Adrenal gland (tissue), 12 donors: Measurements from ENCODE around the gene SETDB2. TPM values are rescaled to one million over a fixed set of nuclear protein-coding genes. Genes with fewer than 3 reads are reported as not detected.
"Not testable (repeated sequence)": the region's sequence is repeated elsewhere in the genome, so short reads cannot be mapped to it uniquely, and the experiment has no call there.

Experiments
- DNase-seq, 7 donors: peaks; one replicate each; pipeline ENCODE4 v3.0.0-alpha.2; 2019 to 2020
- H3K27ac ChIP-seq, 5 donors: fragments of 200-600 bp; sonication (generic) in 4 of 5; 1 replicate in 3 of 5; 2 replicates in 2 of 5; pipeline versions ENCODE4 v1.5.1 to v1.8.0; 2016 to 2020; ENCODE audit warnings: mild to moderate bottlenecking in 1 of 5
- H3K27me3 ChIP-seq: fragments of 200-600 bp; 2 replicates; pipeline ENCODE4 v1.8.0; 2021
- H3K36me3 ChIP-seq, 2 donors: fragments of 200-600 bp; replicated peaks in 1 of 2; 1 replicate in 1 of 2; 2 replicates in 1 of 2; pipeline versions ENCODE4 v1.5.1 to v1.8.0; 2018 to 2022
- H3K4me1 ChIP-seq, 2 donors: fragments of 200-600 bp; replicated peaks in 1 of 2; 1 replicate in 1 of 2; 2 replicates in 1 of 2; pipeline versions ENCODE4 v1.5.1 to v1.8.0; 2018 to 2021
- H3K4me3 ChIP-seq, 4 donors: fragments of 200-600 bp; sonication (generic) in 3 of 4; one replicate each; pipeline ENCODE4 v1.5.1; 2016 to 2018
- H3K9me3 ChIP-seq, 3 donors: fragments of 200-600 bp; sonication (generic) in 1 of 3; replicated peaks in 1 of 3; 1 replicate in 2 of 3; 2 replicates in 1 of 3; pipeline versions ENCODE4 v1.5.1 to v1.8.0; 2016 to 2021
- POLR2A ChIP-seq, 2 donors: fragments of 450-650 bp; IDR thresholded peaks; one replicate each; pipeline ENCODE4 v1.6.1; 2017; ENCODE audit warnings: antibody characterized with exemption in 2 of 2, mild to moderate bottlenecking in 2 of 2, moderate library complexity in 1 of 2
- WGBS, 4 donors: extraction: QIAGEN DNeasy Blood & Tissue Kit in 2 of 4; methylation state at CpG; one replicate each; pipeline versions ENCODE4 v1.1.5 to v1.1.7; 2013 to 2017; 5-methylcytosine and 5-hydroxymethylcytosine counted together
- intact Hi-C, 2 donors: fragments of 100-400 bp; cut with DNase I; formaldehyde crosslinking; loops; one replicate each; pipeline versions ENCODE4 v1.14.1 to v1.15.0; 2022 to 2023
- polyA plus RNA-seq, 3 donors: library from polyadenylated mRNA; stranded (reverse); fragments of 200-250 nt in 2 of 3; fragments of 350-450 nt in 1 of 3; fragmentation: Illumina TruSeq in 1 of 3; extraction: RNeasy Lipid Tissue Mini Kit (QIAGEN cat#74804) in 1 of 3; gene quantifications; one replicate each; pipeline ENCODE4 v1.2.3, GENCODE V29; 2013 to 2014
- total RNA-seq, 9 donors: library from RNA; depleted of rRNA in 4 of 9; stranded (reverse); fragments of >200 nt in 4 of 9; fragments of 120-200 nt in 1 of 9; fragmentation: NEBNext Ultra II Directional in 1 of 9; extraction: Animal tissue kit (Norgen Biotek cat#: 25700) in 1 of 9; gene quantifications; one replicate each; pipeline versions ENCODE4 v1.1.0 to v1.2.4, GENCODE V29; 2013 to 2023
- TF ChIP-seq, protein P1 (sequence below), 6 experiments: fragments of 450-650 bp in 4 of 6; fragments of 200-600 bp in 2 of 6; sonication (generic) in 1 of 6; IDR thresholded peaks; 1 replicate in 5 of 6; 2 replicates in 1 of 6; pipeline versions ENCODE4 v1.5.1 to v1.8.0; 2016 to 2021; ENCODE audit warnings: antibody characterized with exemption in 6 of 6, mild to moderate bottlenecking in 2 of 6, moderate library complexity in 1 of 6
- donor health status: healthy with polysubstance abuse.
- donor health status: Bipolar disorder and iron deficiency.
- donor health status: DM: yes; HTN: yes; CAD: no.
- donor health status: DM: no; HTN: no; CAD: no.
- donor health status: DM: no; HTN: no; CAD: no.
- donor health status: DM: yes; HTN: yes; CAD: no.

SETDB2 gene
- total and polyA plus RNA-seq, 12 donors, result 4.4 to 26.3 (median 13.5) TPM

DNA sequence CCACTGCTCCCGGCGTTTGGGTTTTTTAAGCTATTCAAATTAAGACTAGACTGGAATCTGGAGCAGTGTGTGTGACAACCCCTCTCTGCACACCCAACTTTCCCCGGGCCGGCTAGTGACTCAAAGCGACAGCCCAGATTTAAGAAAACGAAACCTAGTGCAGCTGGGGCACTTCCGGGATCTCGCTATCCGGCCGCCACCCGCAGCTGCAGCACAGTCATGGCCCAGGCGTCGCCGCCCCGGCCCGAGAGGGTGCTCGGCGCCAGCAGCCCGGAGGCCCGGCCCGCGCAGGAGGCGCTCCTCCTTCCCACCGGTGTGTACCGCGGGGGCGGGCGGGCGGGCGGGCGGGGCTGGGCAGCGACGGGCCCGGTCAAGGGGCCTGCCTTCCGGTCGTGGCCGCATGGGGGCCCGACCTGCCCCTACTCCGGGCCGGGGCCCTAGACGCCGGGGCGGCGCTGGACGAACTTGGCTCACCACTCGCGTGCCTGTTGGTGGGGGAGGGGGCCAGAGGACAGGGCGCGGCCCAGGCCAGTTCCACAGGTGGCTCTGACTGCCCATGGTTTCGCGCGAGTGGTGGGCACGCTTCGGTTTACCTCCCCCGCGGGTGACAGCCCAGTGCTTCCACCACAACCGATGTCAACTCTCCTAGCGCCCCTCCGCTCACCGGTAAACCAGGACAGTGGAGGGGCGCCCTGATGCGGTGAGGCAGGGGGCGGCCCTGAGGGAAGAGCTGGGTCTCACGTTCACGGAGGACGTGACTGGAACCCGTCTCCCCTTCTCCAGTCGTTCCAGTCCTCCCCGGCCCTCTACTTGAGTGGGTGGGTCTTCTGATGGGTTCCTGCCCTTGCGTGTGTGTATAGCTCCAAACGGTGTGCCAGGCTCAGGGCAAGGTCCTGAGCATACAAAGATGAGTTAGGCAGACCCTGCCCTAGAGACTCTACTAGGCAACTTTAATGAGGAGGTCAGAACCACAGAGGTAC is 52.0 kb downstream of the SETDB2 start, which contains the start of gene PHF11:
TSS of gene PHF11 (plus strand) at position 171 of the 980 bp plus-strand sequence. CDS start at position 220, 49 bp downstream.
- Histone ChIP-seq H3K27me3 (no peaks in the 10 kb centered on the region), H3K4me3 (peak within 1 kb of the TSS; percentile 60 to 92 (median 68)), H3K27ac (peak within 1 kb of the TSS; percentile 86 to 99 (median 95)), H3K4me1 (peaks cover 7 to 10% of the 10 kb centered on the region in 2 donors), H3K36me3 (no peaks in the 10 kb centered on the region), H3K9me3 (no peaks in the 10 kb centered on the region)
- TF ChIP-seq, protein P1, sequence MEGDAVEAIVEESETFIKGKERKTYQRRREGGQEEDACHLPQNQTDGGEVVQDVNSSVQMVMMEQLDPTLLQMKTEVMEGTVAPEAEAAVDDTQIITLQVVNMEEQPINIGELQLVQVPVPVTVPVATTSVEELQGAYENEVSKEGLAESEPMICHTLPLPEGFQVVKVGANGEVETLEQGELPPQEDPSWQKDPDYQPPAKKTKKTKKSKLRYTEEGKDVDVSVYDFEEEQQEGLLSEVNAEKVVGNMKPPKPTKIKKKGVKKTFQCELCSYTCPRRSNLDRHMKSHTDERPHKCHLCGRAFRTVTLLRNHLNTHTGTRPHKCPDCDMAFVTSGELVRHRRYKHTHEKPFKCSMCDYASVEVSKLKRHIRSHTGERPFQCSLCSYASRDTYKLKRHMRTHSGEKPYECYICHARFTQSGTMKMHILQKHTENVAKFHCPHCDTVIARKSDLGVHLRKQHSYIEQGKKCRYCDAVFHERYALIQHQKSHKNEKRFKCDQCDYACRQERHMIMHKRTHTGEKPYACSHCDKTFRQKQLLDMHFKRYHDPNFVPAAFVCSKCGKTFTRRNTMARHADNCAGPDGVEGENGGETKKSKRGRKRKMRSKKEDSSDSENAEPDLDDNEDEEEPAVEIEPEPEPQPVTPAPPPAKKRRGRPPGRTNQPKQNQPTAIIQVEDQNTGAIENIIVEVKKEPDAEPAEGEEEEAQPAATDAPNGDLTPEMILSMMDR (IDR thresholded peaks at IDR 0.05), result peak in 3 of 6 experiments; percentile 18 to 29 (median 29)
- TF ChIP-seq POLR2A (IDR thresholded peaks at IDR 0.05), result peak; percentile 43 to 85
- DNase-seq, result peak; percentile 79 to 92 (median 90)
- WGBS, 4 donors, result 2 to 6% (median 2%) methylated on average over 9 to 71 of the region's 71 CpGs
- intact Hi-C loops, result no loop called here

DNA sequence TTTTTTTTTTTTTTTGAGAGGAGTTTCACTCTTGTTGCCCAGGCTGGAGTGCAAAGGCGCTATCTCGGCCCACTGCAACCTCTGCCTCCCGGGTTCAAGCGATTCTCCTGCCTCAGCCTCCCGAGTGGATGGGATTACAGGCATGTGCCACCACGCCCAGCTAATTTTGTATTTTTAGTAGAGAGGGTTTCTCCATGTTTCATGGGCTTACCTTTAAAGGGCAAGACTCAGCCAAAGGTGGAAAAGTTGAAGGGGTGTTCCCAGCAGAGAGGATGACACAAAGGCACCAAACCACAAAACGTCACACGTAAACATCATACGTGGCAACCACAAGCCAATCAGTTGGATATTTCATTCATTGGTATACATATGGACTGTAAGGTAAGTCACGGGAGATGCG is 52.8 kb downstream of the SETDB2 start:
- H3K4me1 ChIP-seq, H3K9me3 ChIP-seq, DNase-seq, H3K36me3 ChIP-seq, H3K27me3 ChIP-seq, intact Hi-C loops: not testable (repeated sequence)
- WGBS, 4 donors, result 81 to 86% (median 83%) methylated on average over 11 of the region's 11 CpGs
- Histone ChIP-seq H3K27ac (peak overlapping the region in 2 of 5 donors; percentile 95), H3K4me3 (peak overlapping the region in 2 of 4 donors; percentile 63 to 92)

DNA sequence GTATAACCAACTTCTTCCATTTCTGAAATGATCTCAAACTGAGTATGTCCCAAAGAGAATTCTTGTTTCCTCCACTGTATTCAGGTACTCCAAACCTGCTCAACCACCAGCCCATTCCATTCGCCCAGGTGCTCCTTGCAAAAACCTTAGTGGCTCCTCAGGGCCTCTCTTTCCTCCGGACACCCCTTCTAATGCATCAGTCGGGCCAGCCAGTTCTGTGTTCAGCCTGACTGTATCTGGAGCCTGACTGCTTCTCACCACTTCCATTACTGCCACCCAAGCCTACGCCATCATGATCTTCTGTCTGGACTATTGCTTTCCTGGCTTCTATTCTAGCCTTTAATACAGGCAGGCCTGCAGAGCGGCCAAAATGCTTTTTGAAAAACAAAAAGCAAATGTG is 53.2 kb downstream of the SETDB2 start:
- 91 to 95% (median 94%) methylated on average over 5 of the region's 5 CpGs for WGBS, 4 donors
- intact Hi-C loops, result no loop called here
- Histone ChIP-seq H3K9me3 (no peaks in the 10 kb centered on the region), H3K4me1 (peaks cover 3 to 11% of the 10 kb centered on the region in 2 donors), H3K27me3 (no peaks in the 10 kb centered on the region), H3K4me3 (no peak overlapping the region), H3K36me3 (no peaks in the 10 kb centered on the region), H3K27ac (peak overlapping the region in 2 of 5 donors; percentile 27 to 95)
- DNase-seq, result no peak
- TF ChIP-seq, protein P1 (IDR thresholded peaks at IDR 0.05), result no peak
- TF ChIP-seq POLR2A (IDR thresholded peaks at IDR 0.05), result no peak

DNA sequence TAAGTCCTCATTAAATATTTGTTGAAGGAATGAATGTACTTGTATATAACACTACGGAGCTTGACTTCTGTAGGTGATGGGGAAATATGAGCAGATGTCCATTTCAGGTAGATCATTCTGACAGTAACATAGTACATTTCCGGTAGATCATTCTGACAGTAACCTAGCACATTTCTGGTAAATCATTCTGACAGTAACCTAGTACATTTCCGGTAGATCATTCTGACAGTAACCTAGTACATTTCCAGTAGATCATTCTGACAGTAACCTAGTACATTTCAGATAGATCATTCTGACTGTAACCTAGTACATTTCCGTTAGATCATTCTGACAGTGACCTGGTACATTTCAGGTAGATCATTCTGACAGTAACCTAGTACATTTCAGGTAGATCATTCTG is 54.1 kb downstream of the SETDB2 start:
- intact Hi-C loops, result no loop called here
- no peaks in the 10 kb centered on the region for H3K9me3 ChIP-seq
- H3K27ac ChIP-seq, result no peak overlapping the region
- H3K27me3 ChIP-seq, result no peaks in the 10 kb centered on the region
- TF ChIP-seq POLR2A (IDR thresholded peaks at IDR 0.05), result no peak
- TF ChIP-seq, protein P1 (IDR thresholded peaks at IDR 0.05), result no peak
- H3K4me1 ChIP-seq, result peaks cover 5 to 21% of the 10 kb centered on the region in 2 donors
- no peaks in the 10 kb centered on the region for H3K36me3 ChIP-seq
- 79 to 85% (median 80%) methylated on average over 4 of the region's 4 CpGs for WGBS, 4 donors
- DNase-seq, result no peak
- no peak overlapping the region for H3K4me3 ChIP-seq
